ENCODE results near the gene CYB561D2. TPM values are rescaled to one million over a fixed set of nuclear protein-coding genes. Genes with fewer than 3 reads are reported as not detected.

CYB561D2 gene
- total RNA-seq, 4 donors from 2014 or later, result 3.6 to 23.8 (median 11.3) TPM

DNA sequence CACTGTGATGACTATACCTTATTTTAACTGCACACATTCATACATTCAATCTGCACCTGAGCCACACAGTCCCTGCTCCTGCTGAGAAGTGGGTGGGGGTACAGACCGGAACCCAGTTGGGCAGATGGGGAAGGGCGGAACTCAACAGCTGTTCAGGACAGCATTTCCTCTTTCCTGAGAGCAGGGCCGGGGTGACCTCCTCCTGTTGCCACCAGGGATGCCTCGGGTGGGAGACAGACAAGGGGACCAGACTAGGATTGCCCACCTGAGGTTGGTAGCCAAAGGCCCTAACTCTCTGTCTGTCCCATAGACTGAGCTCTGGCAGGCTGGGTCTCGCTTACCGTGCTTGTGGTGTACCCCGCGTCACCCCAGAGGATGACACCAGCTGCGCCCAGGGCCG is 32.0 kb upstream of the CYB561D2 start:
- H3K4me3 ChIP-seq, result no peak overlapping the region
- H3K4me1 ChIP-seq, result peaks cover 0 to 32% of the 10 kb centered on the region in 2 donors
- H3K36me3 ChIP-seq, result no peaks in the 10 kb centered on the region
- DNase-seq, result no peak
- H3K27me3 ChIP-seq, result no peaks in the 10 kb centered on the region
- H3K9me3 ChIP-seq, result no peaks in the 10 kb centered on the region
- intact Hi-C loops (cut with DNase I; ENCODE audit: low total_unique reads), result no loop called here
- peak overlapping the region in 1 of 2 donors; percentile 95 for H3K27ac ChIP-seq
- TF ChIP-seq CTCF (IDR thresholded peaks at IDR 0.05) (no peak), POLR2A (IDR thresholded peaks at IDR 0.05) (no peak)

DNA sequence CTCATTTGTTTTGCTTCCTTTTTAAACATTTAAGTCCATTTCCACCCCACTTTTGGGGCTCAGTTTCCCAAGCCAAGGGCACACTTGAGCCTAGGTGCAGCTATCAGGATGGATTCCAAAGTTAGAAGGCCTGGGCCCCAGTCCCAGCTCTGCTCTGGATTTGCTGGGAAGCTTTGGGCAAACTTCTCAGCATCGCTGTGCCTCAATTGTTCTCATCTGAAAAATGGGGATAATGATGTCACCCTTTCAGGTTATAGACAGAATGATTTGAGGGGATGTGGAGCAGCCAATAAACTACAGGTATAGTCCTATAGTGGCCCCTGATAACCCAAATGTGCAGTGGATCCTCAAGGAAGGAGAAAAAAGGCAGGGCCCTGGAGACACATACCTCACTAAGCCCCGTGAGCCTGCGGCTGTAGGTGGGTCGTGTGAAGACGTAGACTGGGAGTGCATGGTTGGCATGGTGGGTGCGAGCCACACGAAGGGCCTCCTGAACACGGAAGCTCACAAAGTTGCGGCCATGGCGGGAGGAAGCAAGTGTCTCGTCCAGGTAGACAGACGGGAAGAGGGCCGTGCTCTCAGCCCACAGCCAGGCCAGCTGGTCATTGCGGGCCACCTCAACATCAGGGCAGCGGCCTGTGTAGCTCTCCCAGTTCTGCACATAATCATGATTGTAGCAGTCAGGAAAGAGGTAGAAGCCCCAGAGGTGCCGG is 31.3 kb upstream of the CYB561D2 start:
- Histone ChIP-seq H3K4me3 (peak overlapping the region in 1 of 2 donors; percentile 83), H3K27me3 (no peaks in the 10 kb centered on the region), H3K36me3 (no peaks in the 10 kb centered on the region), H3K27ac (peak overlapping the region in 1 of 2 donors; percentile 95), H3K9me3 (no peaks in the 10 kb centered on the region), H3K4me1 (peaks cover 0 to 32% of the 10 kb centered on the region in 2 donors)
- TF ChIP-seq POLR2A (IDR thresholded peaks at IDR 0.05) (no peak), CTCF (IDR thresholded peaks at IDR 0.05) (no peak)
- intact Hi-C loops (cut with DNase I; ENCODE audit: low total_unique reads), result no loop called here
- no peak for DNase-seq

- Histone ChIP-seq H3K4me1 (peaks cover 0 to 32% of the 10 kb centered on the region in 2 donors), H3K36me3 (no peaks in the 10 kb centered on the region), H3K4me3 (peak overlapping the region; percentile 71 to 83), H3K27me3 (no peaks in the 10 kb centered on the region), H3K27ac (peak overlapping the region; percentile 95 to 96), H3K9me3 (no peaks in the 10 kb centered on the region)
- peak in 1 of 2 donors; percentile 31 for DNase-seq
- intact Hi-C loops (cut with DNase I; ENCODE audit: low total_unique reads), result no loop called here
- TF ChIP-seq POLR2A (IDR thresholded peaks at IDR 0.05) (no peak), CTCF (IDR thresholded peaks at IDR 0.05) (no peak)
These were observed 30.6 kb upstream of the CYB561D2 start for GRCh38 chr3:50319894-50320625.

GRCh38 chr3:50320853-50321335 is 29.8 kb upstream of the CYB561D2 start:
- Histone ChIP-seq H3K9me3 (no peaks in the 10 kb centered on the region), H3K4me1 (peaks cover 0 to 32% of the 10 kb centered on the region in 2 donors), H3K27me3 (no peaks in the 10 kb centered on the region), H3K36me3 (no peaks in the 10 kb centered on the region), H3K27ac (peak overlapping the region; percentile 95 to 96), H3K4me3 (peak overlapping the region; percentile 71 to 83)
- DNase-seq, result peak; percentile 74 to 83
- intact Hi-C loops (cut with DNase I; ENCODE audit: low total_unique reads), result no loop called here
- TF ChIP-seq POLR2A (IDR thresholded peaks at IDR 0.05) (no peak), CTCF (IDR thresholded peaks at IDR 0.05) (peak in 1 of 4 experiments; percentile 8)
